OCI-LY7 (cell line): ENCODE data around the gene FHIT. TPM values are rescaled to one million over a fixed set of nuclear protein-coding genes. Genes with fewer than 3 reads are reported as not detected.

Source experiments
- BruUV-seq: library from RNA; stranded (reverse); fragments of 400-500 nt; replicated peaks from 2 replicates; lab custom pipeline; 2021; lab: Mats Ljungman, UMichigan
- CTCF ChIA-PET: fragments of 300-600 bp; sonication (Branson Sonifier 250); formaldehyde crosslinking; loops from one replicate; lab custom pipeline; 2022; ENCODE audit warnings: antibody characterized with exemption; ENCODE audit not compliant: unreplicated experiment; lab: Charles Lee
- POLR2A ChIA-PET: fragments of 300-600 bp; sonication (Branson Sonifier 250); formaldehyde crosslinking; loops from one replicate; lab custom pipeline; 2022; ENCODE audit warnings: antibody characterized with exemption; lab: Charles Lee
- DNase-seq: peaks from one replicate; pipeline ENCODE4 v3.0.0-alpha.2; 2015; ENCODE audit warnings: low spot score
- H2AFZ ChIP-seq: fragments of 200-600 bp; sonication (generic), shearing (Covaris generic); 2 replicates; pipeline ENCODE4 v1.6.1; 2014; ENCODE audit warnings: mild to moderate bottlenecking, antibody characterized with exemption, low read length, moderate library complexity
- H3K27ac ChIP-seq: fragments of 200-600 bp; sonication (generic); 2 replicates; pipeline ENCODE4 v1.5.1; 2014; ENCODE audit warnings: mixed run types, low read depth, mild to moderate bottlenecking, moderate library complexity, low read length, inconsistent platforms; ENCODE audit not compliant: poor library complexity, severe bottlenecking
- H3K36me3 ChIP-seq: fragments of 200-600 bp; sonication (generic); 2 replicates; pipeline ENCODE4 v1.6.1; 2014; ENCODE audit warnings: mild to moderate bottlenecking, antibody characterized with exemption, low read length, moderate library complexity, mixed read lengths; ENCODE audit not compliant: insufficient read depth
- H3K4me1 ChIP-seq: fragments of 200-600 bp; sonication (generic); 2 replicates; pipeline ENCODE4 v1.5.1; 2014; ENCODE audit warnings: mild to moderate bottlenecking, low read length; ENCODE audit not compliant: insufficient read depth, poor library complexity, severe bottlenecking
- H3K4me2 ChIP-seq: fragments of 200-600 bp; sonication (generic); 2 replicates; pipeline ENCODE4 v1.6.1; 2014; ENCODE audit warnings: mild to moderate bottlenecking, low read length
- H3K4me3 ChIP-seq: fragments of 200-600 bp; sonication (generic); 2 replicates; pipeline ENCODE4 v1.5.1; 2014; ENCODE audit warnings: mild to moderate bottlenecking, low read depth, low read length; ENCODE audit not compliant: poor library complexity, severe bottlenecking
- H3K79me2 ChIP-seq: fragments of 200-600 bp; sonication (generic); 2 replicates; pipeline ENCODE4 v1.6.1; 2016; ENCODE audit warnings: low read depth, mild to moderate bottlenecking, low read length, moderate library complexity, mixed read lengths; ENCODE audit not compliant: insufficient read depth
- H3K9me2 ChIP-seq: fragments of 200-600 bp; sonication (generic); 2 replicates; pipeline ENCODE4 v1.6.1; 2016; ENCODE audit warnings: mild to moderate bottlenecking, low read length, mixed read lengths; ENCODE audit not compliant: insufficient read depth
- H3K9me3 ChIP-seq: fragments of 200-600 bp; sonication (generic); 2 replicates; pipeline ENCODE4 v1.6.1; 2014; ENCODE audit warnings: mild to moderate bottlenecking, mixed run types, low read length, mixed read lengths
- H4K20me1 ChIP-seq: fragments of 200-600 bp; sonication (generic); 2 replicates; pipeline ENCODE4 v1.6.1; 2014; ENCODE audit warnings: mild to moderate bottlenecking, antibody characterized with exemption, low read length, moderate library complexity, mixed read lengths; ENCODE audit not compliant: insufficient read depth
- CTCF ChIP-seq: fragments of 200-600 bp; sonication (generic); conservative IDR thresholded peaks from 2 replicates; pipeline ENCODE4 v1.5.1; 2014; ENCODE audit warnings: mild to moderate bottlenecking, antibody characterized with exemption, low read length, moderate library complexity, mixed read lengths
- EZH2phosphoT487 ChIP-seq: fragments of 200-600 bp; sonication (generic); IDR thresholded peaks from 2 replicates; pipeline ENCODE4 v1.6.1; 2018; ENCODE audit warnings: low read depth, borderline replicate concordance, mild to moderate bottlenecking, mixed run types, antibody characterized with exemption, low read length, moderate library complexity, mixed read lengths
- intact Hi-C: fragments of 100-400 bp; cut with micrococcal nuclease; formaldehyde crosslinking; loops from one replicate; pipeline ENCODE4 v1.10.0; 2022; ENCODE audit not compliant: unreplicated experiment
- total RNA-seq, 2 experiments: library from RNA; depleted of rRNA in 1 of 2; stranded (reverse); fragments of >200 nt in 1 of 2; shearing (Covaris generic) in 1 of 2; gene quantifications; 2 replicates each; pipeline ENCODE4 v1.2.3, GENCODE V29; 2014 to 2022

The FHIT gene
- total RNA-seq, 2 experiments from 2014 or later: 5.0 to 10.9 TPM

GRCh38 chr3:60754617-60755016 lies 496.6 kb downstream of the FHIT start:
- H3K27ac ChIP-seq: no peak overlapping the region
- TF ChIP-seq CTCF (no peak), EZH2phosphoT487 (no peak)
- no peaks in the 10 kb centered on the region for H3K36me3 ChIP-seq
- intact Hi-C loops: no loop called here
- CTCF ChIA-PET: no interaction called here
- H3K4me2 ChIP-seq: no peak overlapping the region
- no peak overlapping the region for H3K4me3 ChIP-seq
- no peaks in the 10 kb centered on the region for H4K20me1 ChIP-seq
- no peaks in the 10 kb centered on the region for H3K9me2 ChIP-seq
- no peak for DNase-seq
- no TSS peak for BruUV-seq
- H3K9me3 ChIP-seq: no peaks in the 10 kb centered on the region
- no peaks in the 10 kb centered on the region for H3K4me1 ChIP-seq
- POLR2A ChIA-PET: interaction anchor here (0.7 kb wide), 2 partner anchors 12 to 325 kb away, joined by 3 to 4 read pairs; no protein-coding TSS in a partner anchor
- H3K79me2 ChIP-seq: no peaks in the 10 kb centered on the region
- H2AFZ ChIP-seq: no peak overlapping the region

DNA sequence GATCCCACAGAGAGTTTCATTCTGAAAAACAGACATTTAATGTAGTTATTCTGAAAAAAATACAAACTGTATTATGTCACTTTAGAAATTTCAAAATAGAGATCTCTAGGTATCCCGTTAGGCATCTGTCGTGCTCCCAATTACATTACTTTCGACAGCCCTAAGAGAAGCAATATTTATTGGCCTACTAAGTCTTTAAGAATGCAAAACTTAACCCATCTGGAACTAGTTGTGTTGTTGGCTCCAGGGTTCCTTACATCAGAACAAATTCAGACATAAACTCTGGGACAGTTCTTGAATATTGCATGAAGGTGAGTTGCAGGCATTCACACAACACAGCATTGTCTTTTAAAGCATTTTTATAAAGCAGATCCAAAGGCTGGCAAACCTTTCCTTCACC lies 498.4 kb downstream of the FHIT start:
- Histone ChIP-seq H3K27ac (no peak overlapping the region), H2AFZ (no peak overlapping the region), H3K79me2 (no peaks in the 10 kb centered on the region), H4K20me1 (no peaks in the 10 kb centered on the region), H3K4me2 (no peak overlapping the region), H3K9me3 (no peaks in the 10 kb centered on the region), H3K4me1 (no peaks in the 10 kb centered on the region), H3K36me3 (no peaks in the 10 kb centered on the region), H3K9me2 (no peaks in the 10 kb centered on the region), H3K4me3 (no peak overlapping the region)
- DNase-seq: no peak
- intact Hi-C loops: no loop called here
- BruUV-seq: no TSS peak
- CTCF ChIA-PET: no interaction called here
- TF ChIP-seq CTCF: no peak
- no peak for TF ChIP-seq EZH2phosphoT487
- POLR2A ChIA-PET: no interaction called here

GRCh38 chr3:60746695-60747416 lies 504.4 kb downstream of the FHIT start:
- CTCF ChIA-PET: no interaction called here

More at GRCh38 chr3:60746695-60747416, 504.4 kb downstream of the FHIT start:
- Histone ChIP-seq H3K79me2 (no peaks in the 10 kb centered on the region), H3K9me3 (no peaks in the 10 kb centered on the region), H3K4me1 (no peaks in the 10 kb centered on the region), H2AFZ (no peak overlapping the region), H3K4me2 (no peak overlapping the region), H4K20me1 (no peaks in the 10 kb centered on the region), H3K9me2 (no peaks in the 10 kb centered on the region), H3K27ac (no peak overlapping the region), H3K36me3 (no peaks in the 10 kb centered on the region), H3K4me3 (no peak overlapping the region)
- intact Hi-C loops: no loop called here
- TF ChIP-seq EZH2phosphoT487 (no peak), CTCF (no peak)
- no TSS peak for BruUV-seq
- POLR2A ChIA-PET: interaction anchor here (0.6 to 0.7 kb wide), 2 partner anchors 11 to 122 kb away, joined by 3 read pairs; no protein-coding TSS in a partner anchor
- no peak for DNase-seq
